Measurements from ENCODE around the gene GNB1L. TPM values are rescaled to one million over a fixed set of nuclear protein-coding genes. Genes with fewer than 3 reads are reported as not detected.

Gene GNB1L
- polyA plus RNA-seq, 3 donors, result 3.4 to 6.0 (median 4.8) TPM

- Histone ChIP-seq H3K4me1 (ENCODE audit: control insufficient read depth in 1 of 2, insufficient read depth in 2 of 2, low read length in 2 of 2) (peaks cover 3% of the 10 kb centered on the region in 2 donors), H4K20me1 (ENCODE audit: insufficient read depth, low read length) (no peaks in the 10 kb centered on the region), H3K27ac (ENCODE audit: low read depth in 1 of 2, low read length in 2 of 2) (no peak overlapping the region), H3K79me2 (ENCODE audit: insufficient read depth, low read length) (no peaks in the 10 kb centered on the region), H3K4me2 (replicated peaks; ENCODE audit: extremely low read depth, low read length, poor library complexity, severe bottlenecking) (no peak overlapping the region), H2AFZ (ENCODE audit: insufficient read depth, low read depth, low read length, poor library complexity, severe bottlenecking) (no peak overlapping the region), H3K9me3 (replicated peaks in 1 of 2; ENCODE audit: control insufficient read depth in 1 of 2, insufficient read depth in 1 of 2, low read length in 2 of 2) (no peaks in the 10 kb centered on the region), H3K27me3 (ENCODE audit: control insufficient read depth in 2 of 2, insufficient read depth in 2 of 2, low read length in 2 of 2) (peaks cover 0 to 8% of the 10 kb centered on the region in 2 donors), H3K4me3 (replicated peaks in 1 of 3; ENCODE audit: low read depth in 2 of 3, low read length in 3 of 3) (no peak overlapping the region), H3K9ac (ENCODE audit: insufficient read depth, low read length, poor library complexity, severe bottlenecking) (no peak overlapping the region), H3K36me3 (replicated peaks in 1 of 2; ENCODE audit: control insufficient read depth in 1 of 2, insufficient read depth in 2 of 2, low read length in 2 of 2) (no peaks in the 10 kb centered on the region)
- TF ChIP-seq CTCF (IDR thresholded peaks at IDR 0.05), result no peak
- intact Hi-C loops (cut with micrococcal nuclease), result no loop called here
- no peaks in the 10 kb centered on the region for H3K36me3 Mint-ChIP-seq
- DNase-seq, result no peak
- H3K27me3 Mint-ChIP-seq (ENCODE audit: low read depth in 3 of 3), result peaks cover 8 to 30% (median 8%) of the 10 kb centered on the region in 3 donors
- no peak overlapping the region for H3K4me3 Mint-ChIP-seq
- peaks cover 2% of the 10 kb centered on the region for H3K4me1 Mint-ChIP-seq
- H3K9me3 Mint-ChIP-seq, result peaks cover 0 to 1% (median 0%) of the 10 kb centered on the region in 7 donors
- WGBS (ENCODE audit: insufficient coverage), result 82% methylated on average over 19 of the region's 21 CpGs
- no peak overlapping the region for H3K27ac Mint-ChIP-seq
Observed at GRCh38 chr22:19735665-19736510, 118.8 kb downstream of the GNB1L start.

DNA sequence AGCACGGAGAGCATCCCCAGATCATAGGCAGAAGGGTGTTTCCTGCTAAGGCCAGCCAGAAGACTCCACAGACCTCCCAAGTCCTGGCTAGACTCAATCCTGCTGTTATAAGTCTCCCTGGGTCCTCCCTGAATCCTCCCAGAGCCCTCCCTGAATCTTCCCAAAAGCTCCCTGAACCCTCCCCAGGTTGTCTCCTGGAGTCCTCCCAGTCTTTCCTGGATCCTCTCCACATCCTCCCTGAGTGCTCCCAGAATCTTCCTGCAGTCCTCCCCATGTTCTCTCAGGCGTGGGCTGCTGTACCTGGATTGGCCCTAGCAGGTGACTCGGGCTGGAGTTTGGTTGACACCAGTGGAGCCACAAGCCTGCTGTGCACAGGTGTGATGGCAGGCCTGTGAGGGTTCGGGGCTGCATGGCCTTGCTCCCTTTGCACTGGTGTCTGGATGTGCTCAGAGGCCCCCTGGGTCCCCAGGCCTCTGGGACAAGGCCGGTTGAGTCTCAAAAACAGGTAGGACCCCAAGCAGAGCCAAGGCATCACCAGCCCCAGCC lies 119.8 kb downstream of the GNB1L start:
- Mint-ChIP-seq H3K4me1 (peaks cover 4% of the 10 kb centered on the region), H3K27ac (peak overlapping the region in 1 of 7 donors; percentile 38), H3K4me3 (no peak overlapping the region), H3K9me3 (no peaks in the 10 kb centered on the region), H3K36me3 (no peaks in the 10 kb centered on the region), H3K27me3 (ENCODE audit: low read depth in 3 of 3) (peaks cover 8 to 36% (median 9%) of the 10 kb centered on the region in 3 donors)
- Histone ChIP-seq H3K9ac (ENCODE audit: insufficient read depth, low read length, poor library complexity, severe bottlenecking) (no peak overlapping the region), H3K79me2 (ENCODE audit: insufficient read depth, low read length) (no peaks in the 10 kb centered on the region), H3K4me2 (replicated peaks; ENCODE audit: extremely low read depth, low read length, poor library complexity, severe bottlenecking) (no peak overlapping the region), H3K36me3 (replicated peaks in 1 of 2; ENCODE audit: control insufficient read depth in 1 of 2, insufficient read depth in 2 of 2, low read length in 2 of 2) (no peaks in the 10 kb centered on the region), H3K4me3 (replicated peaks in 1 of 3; ENCODE audit: low read depth in 2 of 3, low read length in 3 of 3) (no peak overlapping the region), H4K20me1 (ENCODE audit: insufficient read depth, low read length) (no peaks in the 10 kb centered on the region), H3K4me1 (ENCODE audit: control insufficient read depth in 1 of 2, insufficient read depth in 2 of 2, low read length in 2 of 2) (peaks cover 7 to 8% of the 10 kb centered on the region in 2 donors), H3K27ac (ENCODE audit: low read depth in 1 of 2, low read length in 2 of 2) (no peak overlapping the region), H3K9me3 (replicated peaks in 1 of 2; ENCODE audit: control insufficient read depth in 1 of 2, insufficient read depth in 1 of 2, low read length in 2 of 2) (no peaks in the 10 kb centered on the region), H2AFZ (ENCODE audit: insufficient read depth, low read depth, low read length, poor library complexity, severe bottlenecking) (no peak overlapping the region), H3K27me3 (ENCODE audit: control insufficient read depth in 2 of 2, insufficient read depth in 2 of 2, low read length in 2 of 2) (peaks cover 0 to 10% of the 10 kb centered on the region in 2 donors)
- TF ChIP-seq CTCF (IDR thresholded peaks at IDR 0.05), result no peak
- intact Hi-C loops (cut with micrococcal nuclease), result loop anchor here in 1 of 2 donors (5.0 kb wide), 1 partner anchor 277 kb away; no protein-coding TSS in a partner anchor
- WGBS (ENCODE audit: insufficient coverage), result 89% methylated on average over 4 of the region's 5 CpGs
- DNase-seq, result no peak
